Esophagus muscularis mucosa (tissue), 4 donors: ENCODE data around the gene BTG1. TPM values are rescaled to one million over a fixed set of nuclear protein-coding genes. Genes with fewer than 3 reads are reported as not detected.

ENCODE experiments used
- DNase-seq: peaks from one replicate; pipeline ENCODE4 v3.0.0-alpha.2; 2017; ENCODE audit errors: extremely low spot score
- H3K27ac ChIP-seq, 4 donors: fragments of 200-600 bp; sonication (generic); replicated peaks in 1 of 4; 1 replicate in 3 of 4; 2 replicates in 1 of 4; pipeline ENCODE4 v1.5.1; 2016 to 2019; ENCODE audit warnings: mild to moderate bottlenecking in 1 of 4
- H3K27me3 ChIP-seq, 4 donors: fragments of 200-600 bp; sonication (generic); one replicate each; pipeline versions ENCODE4 v1.5.1 to v1.6.0; 2016 to 2019
- H3K36me3 ChIP-seq, 4 donors: fragments of 200-600 bp; sonication (generic); one replicate each; pipeline ENCODE4 v1.5.1; 2016 to 2019
- H3K4me1 ChIP-seq, 4 donors: fragments of 200-600 bp; sonication (generic); one replicate each; pipeline ENCODE4 v1.5.1; 2016 to 2019
- H3K4me3 ChIP-seq, 4 donors: fragments of 200-600 bp; sonication (generic); 1 replicate in 2 of 4; 2 replicates in 2 of 4; pipeline ENCODE4 v1.5.1; 2016 to 2019; ENCODE audit warnings: mild to moderate bottlenecking in 4 of 4, moderate library complexity in 1 of 4
- H3K9me3 ChIP-seq, 4 donors: fragments of 200-600 bp; sonication (generic); 1 replicate in 3 of 4; 2 replicates in 1 of 4; pipeline ENCODE4 v1.5.1; 2016 to 2019
- CTCF ChIP-seq, 3 experiments: fragments of 200-600 bp in 2 of 3; fragments of 450-650 bp in 1 of 3; sonication (generic) in 2 of 3; IDR thresholded peaks; one replicate each; pipeline ENCODE4 v1.5.1; 2017 to 2019; ENCODE audit warnings: antibody characterized with exemption in 3 of 3, mild to moderate bottlenecking in 2 of 3, moderate library complexity in 1 of 3
- EP300 ChIP-seq: sonication (generic); formaldehyde crosslinking; IDR thresholded peaks from one replicate; pipeline ENCODE4 v1.6.1; 2017; ENCODE audit warnings: antibody characterized with exemption
- POLR2A ChIP-seq: fragments of 450-650 bp; IDR thresholded peaks from one replicate; pipeline ENCODE4 v1.6.1; 2017; ENCODE audit warnings: antibody characterized with exemption, moderate library complexity, mild to moderate bottlenecking, low read depth
- POLR2AphosphoS5 ChIP-seq, 2 donors: sonication (generic); formaldehyde crosslinking; IDR thresholded peaks; one replicate each; pipeline ENCODE4 v1.6.1; 2017; ENCODE audit warnings: antibody characterized with exemption in 2 of 2
- WGBS: methylation state at CpG from one replicate; pipeline ENCODE4 v1.1.5; 2018; 5-methylcytosine and 5-hydroxymethylcytosine counted together
- intact Hi-C: fragments of 100-400 bp; cut with DNase I; formaldehyde crosslinking; loops from one replicate; pipeline ENCODE4 v1.15.1; 2023
- total RNA-seq, 4 donors: library from RNA; depleted of rRNA; stranded (reverse); fragments of >200 nt; gene quantifications; one replicate each; pipeline versions ENCODE4 v1.1.0 to v1.2.1, GENCODE V29; 2016

Gene BTG1
- total RNA-seq, 4 donors from 2014 or later: 40.6 to 66.4 (median 43.1) TPM

GRCh38 chr12:92105676-92106075 lies 40.0 kb downstream of the BTG1 start:
- 80% methylated on average over 5 of the region's 5 CpGs for WGBS
- Histone ChIP-seq H3K36me3 (no peaks in the 10 kb centered on the region), H3K27me3 (no peaks in the 10 kb centered on the region), H3K4me1 (peaks cover 0 to 25% (median 14%) of the 10 kb centered on the region in 4 donors), H3K4me3 (no peak overlapping the region), H3K27ac (no peak overlapping the region), H3K9me3 (no peaks in the 10 kb centered on the region)
- TF ChIP-seq CTCF (IDR thresholded peaks at IDR 0.05): no peak
- TF ChIP-seq POLR2AphosphoS5 (IDR thresholded peaks at IDR 0.05): no peak
- TF ChIP-seq EP300: no peak
- no peak for TF ChIP-seq POLR2A
- intact Hi-C loops: no loop called here
- no peak for DNase-seq

- no peak for DNase-seq
- 90% methylated on average over 2 of the region's 2 CpGs for WGBS
- intact Hi-C loops: no loop called here
- TF ChIP-seq POLR2AphosphoS5 (IDR thresholded peaks at IDR 0.05): no peak
- no peak for TF ChIP-seq CTCF (IDR thresholded peaks at IDR 0.05)
- no peak for TF ChIP-seq POLR2A
- no peak for TF ChIP-seq EP300
- Histone ChIP-seq H3K4me3 (no peak overlapping the region), H3K27me3 (no peaks in the 10 kb centered on the region), H3K4me1 (peaks cover 0 to 25% (median 14%) of the 10 kb centered on the region in 4 donors), H3K27ac (no peak overlapping the region), H3K36me3 (no peaks in the 10 kb centered on the region), H3K9me3 (no peaks in the 10 kb centered on the region)
These were observed 40.5 kb downstream of the BTG1 start for GRCh38 chr12:92105110-92105509.

- Histone ChIP-seq H3K27me3 (no peaks in the 10 kb centered on the region), H3K27ac (no peak overlapping the region), H3K36me3 (no peaks in the 10 kb centered on the region), H3K9me3 (no peaks in the 10 kb centered on the region), H3K4me3 (no peak overlapping the region), H3K4me1 (peaks cover 0 to 15% (median 4%) of the 10 kb centered on the region in 4 donors)
- TF ChIP-seq CTCF (IDR thresholded peaks at IDR 0.05) (no peak), POLR2A (no peak), POLR2AphosphoS5 (IDR thresholded peaks at IDR 0.05) (no peak), EP300 (no peak)
- 96% methylated on average over 2 of the region's 2 CpGs for WGBS
- intact Hi-C loops: no loop called here
- DNase-seq: no peak
These were observed 43.0 kb downstream of the BTG1 start for GRCh38 chr12:92102606-92103005.

- Histone ChIP-seq H3K27me3 (no peaks in the 10 kb centered on the region), H3K9me3 (no peaks in the 10 kb centered on the region), H3K4me3 (no peak overlapping the region), H3K27ac (no peak overlapping the region), H3K36me3 (no peaks in the 10 kb centered on the region), H3K4me1 (peaks cover 0 to 15% (median 3%) of the 10 kb centered on the region in 4 donors)
- DNase-seq: no peak
- TF ChIP-seq CTCF (IDR thresholded peaks at IDR 0.05): no peak
- TF ChIP-seq POLR2A: no peak
- no peak for TF ChIP-seq POLR2AphosphoS5 (IDR thresholded peaks at IDR 0.05)
- TF ChIP-seq EP300: no peak
- WGBS: 64% methylated on average over 1 of the region's 1 CpG
- intact Hi-C loops: no loop called here
These were observed 46.9 kb downstream of the BTG1 start for GRCh38 chr12:92098594-92099380.
